OCI-LY7 (cell line): Measurements from ENCODE around the gene NCKAP5. TPM values are rescaled to one million over a fixed set of nuclear protein-coding genes. Genes with fewer than 3 reads are reported as not detected.

Source experiments
- BruUV-seq: library from RNA; stranded (reverse); fragments of 400-500 nt; replicated peaks from 2 replicates; lab custom pipeline; 2021; lab: Mats Ljungman, UMichigan
- CTCF ChIA-PET: fragments of 300-600 bp; sonication (Branson Sonifier 250); formaldehyde crosslinking; loops from one replicate; lab custom pipeline; 2022; ENCODE audit warnings: antibody characterized with exemption; ENCODE audit not compliant: unreplicated experiment; lab: Charles Lee
- POLR2A ChIA-PET: fragments of 300-600 bp; sonication (Branson Sonifier 250); formaldehyde crosslinking; loops from one replicate; lab custom pipeline; 2022; ENCODE audit warnings: antibody characterized with exemption; lab: Charles Lee
- DNase-seq: peaks from one replicate; pipeline ENCODE4 v3.0.0-alpha.2; 2015; ENCODE audit warnings: low spot score
- H2AFZ ChIP-seq: fragments of 200-600 bp; sonication (generic), shearing (Covaris generic); 2 replicates; pipeline ENCODE4 v1.6.1; 2014; ENCODE audit warnings: mild to moderate bottlenecking, antibody characterized with exemption, low read length, moderate library complexity
- H3K27ac ChIP-seq: fragments of 200-600 bp; sonication (generic); 2 replicates; pipeline ENCODE4 v1.5.1; 2014; ENCODE audit warnings: mixed run types, low read depth, mild to moderate bottlenecking, moderate library complexity, low read length, inconsistent platforms; ENCODE audit not compliant: poor library complexity, severe bottlenecking
- H3K36me3 ChIP-seq: fragments of 200-600 bp; sonication (generic); 2 replicates; pipeline ENCODE4 v1.6.1; 2014; ENCODE audit warnings: mild to moderate bottlenecking, antibody characterized with exemption, low read length, moderate library complexity, mixed read lengths; ENCODE audit not compliant: insufficient read depth
- H3K4me1 ChIP-seq: fragments of 200-600 bp; sonication (generic); 2 replicates; pipeline ENCODE4 v1.5.1; 2014; ENCODE audit warnings: mild to moderate bottlenecking, low read length; ENCODE audit not compliant: insufficient read depth, poor library complexity, severe bottlenecking
- H3K4me2 ChIP-seq: fragments of 200-600 bp; sonication (generic); 2 replicates; pipeline ENCODE4 v1.6.1; 2014; ENCODE audit warnings: mild to moderate bottlenecking, low read length
- H3K4me3 ChIP-seq: fragments of 200-600 bp; sonication (generic); 2 replicates; pipeline ENCODE4 v1.5.1; 2014; ENCODE audit warnings: mild to moderate bottlenecking, low read depth, low read length; ENCODE audit not compliant: poor library complexity, severe bottlenecking
- H3K79me2 ChIP-seq: fragments of 200-600 bp; sonication (generic); 2 replicates; pipeline ENCODE4 v1.6.1; 2016; ENCODE audit warnings: low read depth, mild to moderate bottlenecking, low read length, moderate library complexity, mixed read lengths; ENCODE audit not compliant: insufficient read depth
- H3K9me2 ChIP-seq: fragments of 200-600 bp; sonication (generic); 2 replicates; pipeline ENCODE4 v1.6.1; 2016; ENCODE audit warnings: mild to moderate bottlenecking, low read length, mixed read lengths; ENCODE audit not compliant: insufficient read depth
- H3K9me3 ChIP-seq: fragments of 200-600 bp; sonication (generic); 2 replicates; pipeline ENCODE4 v1.6.1; 2014; ENCODE audit warnings: mild to moderate bottlenecking, mixed run types, low read length, mixed read lengths
- H4K20me1 ChIP-seq: fragments of 200-600 bp; sonication (generic); 2 replicates; pipeline ENCODE4 v1.6.1; 2014; ENCODE audit warnings: mild to moderate bottlenecking, antibody characterized with exemption, low read length, moderate library complexity, mixed read lengths; ENCODE audit not compliant: insufficient read depth
- CTCF ChIP-seq: fragments of 200-600 bp; sonication (generic); conservative IDR thresholded peaks from 2 replicates; pipeline ENCODE4 v1.5.1; 2014; ENCODE audit warnings: mild to moderate bottlenecking, antibody characterized with exemption, low read length, moderate library complexity, mixed read lengths
- EZH2phosphoT487 ChIP-seq: fragments of 200-600 bp; sonication (generic); IDR thresholded peaks from 2 replicates; pipeline ENCODE4 v1.6.1; 2018; ENCODE audit warnings: low read depth, borderline replicate concordance, mild to moderate bottlenecking, mixed run types, antibody characterized with exemption, low read length, moderate library complexity, mixed read lengths
- intact Hi-C: fragments of 100-400 bp; cut with micrococcal nuclease; formaldehyde crosslinking; loops from one replicate; pipeline ENCODE4 v1.10.0; 2022; ENCODE audit not compliant: unreplicated experiment
- total RNA-seq, 2 experiments: library from RNA; depleted of rRNA in 1 of 2; stranded (reverse); fragments of >200 nt in 1 of 2; shearing (Covaris generic) in 1 of 2; gene quantifications; 2 replicates each; pipeline ENCODE4 v1.2.3, GENCODE V29; 2014 to 2022

Gene NCKAP5
- total RNA-seq, 2 experiments from 2014 or later = not detected

- Histone ChIP-seq H3K9me2 (no peaks in the 10 kb centered on the region), H3K4me3 (no peak overlapping the region), H3K27ac (no peak overlapping the region), H3K4me2 (no peak overlapping the region), H3K4me1 (no peaks in the 10 kb centered on the region), H3K36me3 (no peaks in the 10 kb centered on the region), H3K9me3 (no peaks in the 10 kb centered on the region), H3K79me2 (no peaks in the 10 kb centered on the region), H2AFZ (no peak overlapping the region), H4K20me1 (no peaks in the 10 kb centered on the region)
- no TSS peak for BruUV-seq
- ChIA-PET CTCF (no interaction called here), POLR2A (no interaction called here)
- intact Hi-C loops = no loop called here
- DNase-seq = no peak
- no peak for TF ChIP-seq EZH2phosphoT487
- TF ChIP-seq CTCF = no peak
Observed at GRCh38 chr2:133418671-133419070, 149.6 kb downstream of the NCKAP5 start.

GRCh38 chr2:133418021-133418420 lies 150.2 kb downstream of the NCKAP5 start:
- intact Hi-C loops = no loop called here
- Histone ChIP-seq H3K27ac (no peak overlapping the region), H3K36me3 (no peaks in the 10 kb centered on the region), H3K4me1 (no peaks in the 10 kb centered on the region), H3K4me2 (no peak overlapping the region), H3K9me2 (no peaks in the 10 kb centered on the region), H4K20me1 (no peaks in the 10 kb centered on the region), H3K79me2 (no peaks in the 10 kb centered on the region), H3K4me3 (no peak overlapping the region), H3K9me3 (no peaks in the 10 kb centered on the region), H2AFZ (no peak overlapping the region)
- no peak for TF ChIP-seq CTCF
- CTCF ChIA-PET = no interaction called here
- no peak for DNase-seq
- POLR2A ChIA-PET = no interaction called here
- no TSS peak for BruUV-seq

- H3K79me2 ChIP-seq = no peaks in the 10 kb centered on the region
- no peaks in the 10 kb centered on the region for H3K9me3 ChIP-seq
- H4K20me1 ChIP-seq = no peaks in the 10 kb centered on the region
- no peak overlapping the region for H3K4me2 ChIP-seq
- no peak overlapping the region for H3K27ac ChIP-seq
- H3K36me3 ChIP-seq = no peaks in the 10 kb centered on the region
- no peak for TF ChIP-seq EZH2phosphoT487
- TF ChIP-seq CTCF = no peak
- H3K9me2 ChIP-seq = no peaks in the 10 kb centered on the region
- ChIA-PET CTCF (no interaction called here), POLR2A (no interaction called here)
- H3K4me3 ChIP-seq = no peak overlapping the region
- intact Hi-C loops = no loop called here
- DNase-seq = no peak
- H2AFZ ChIP-seq = no peak overlapping the region
- H3K4me1 ChIP-seq = no peaks in the 10 kb centered on the region
- BruUV-seq = no TSS peak
Observed at GRCh38 chr2:133417415-133417814, 150.8 kb downstream of the NCKAP5 start.
